Measurements from ENCODE around the gene LRP1B.

The LRP1B gene

GRCh38 chr2:141523199-141523598, 607.6 kb downstream of the LRP1B start:
- TF ChIP-seq CTCF (IDR thresholded peaks at IDR 0.05) = no peak
- no peak for DNase-seq (ENCODE audit: low spot score)
- Histone ChIP-seq H3K27ac (no peak overlapping the region), H3K4me3 (no peak overlapping the region)

GRCh38 chr2:141522702-141523101, 608.1 kb downstream of the LRP1B start:
- no peak overlapping the region for H3K4me3 ChIP-seq

GRCh38 chr2:141522048-141522447, 608.8 kb downstream of the LRP1B start:
- Histone ChIP-seq H3K4me3 (no peak overlapping the region), H3K27ac (no peak overlapping the region)
- TF ChIP-seq CTCF (IDR thresholded peaks at IDR 0.05) = no peak
- no peak for DNase-seq (ENCODE audit: low spot score)

More at GRCh38 chr2:141522702-141523101, 608.1 kb downstream of the LRP1B start:
- TF ChIP-seq CTCF (IDR thresholded peaks at IDR 0.05) = no peak
- no peak overlapping the region for H3K27ac ChIP-seq
- no peak for DNase-seq (ENCODE audit: low spot score)

- no peak overlapping the region for H3K27ac ChIP-seq
- H3K4me3 ChIP-seq = no peak overlapping the region
- no peak for TF ChIP-seq CTCF (IDR thresholded peaks at IDR 0.05)
- no peak for DNase-seq (ENCODE audit: low spot score)
Observed at GRCh38 chr2:141519906-141520305, 610.9 kb downstream of the LRP1B start.

GRCh38 chr2:141517852-141518421, 612.9 kb downstream of the LRP1B start:
- no peak for DNase-seq (ENCODE audit: low spot score)
- no peak overlapping the region for H3K27ac ChIP-seq
- no peak for TF ChIP-seq CTCF (IDR thresholded peaks at IDR 0.05)
- no peak overlapping the region for H3K4me3 ChIP-seq

- no peak for DNase-seq (ENCODE audit: low spot score)
- H3K4me3 ChIP-seq = no peak overlapping the region
- H3K27ac ChIP-seq = no peak overlapping the region
- no peak for TF ChIP-seq CTCF (IDR thresholded peaks at IDR 0.05)
Observed at GRCh38 chr2:141517180-141517851, 613.5 kb downstream of the LRP1B start.

GRCh38 chr2:141515931-141516330, 614.9 kb downstream of the LRP1B start:
- no peak for TF ChIP-seq CTCF (IDR thresholded peaks at IDR 0.05)
- DNase-seq (ENCODE audit: low spot score) = no peak
- Histone ChIP-seq H3K27ac (no peak overlapping the region), H3K4me3 (no peak overlapping the region)

Data from coronary artery (tissue), 2 donors.